Prostate gland (tissue), 2 donors: ENCODE data around the gene PMM2. TPM values are rescaled to one million over a fixed set of nuclear protein-coding genes. Genes with fewer than 3 reads are reported as not detected.
A peak's percentile ranks its signal among the peaks of the same experiment; 100 is the strongest.

Experiments used
- DNase-seq: peaks from one replicate; pipeline ENCODE4 v3.0.0-alpha.2; 2019; ENCODE audit warnings: low spot score
- H3K27ac ChIP-seq, 2 donors: fragments of 200-600 bp; sonication (generic); 2 replicates each; pipeline ENCODE4 v1.5.1; 2017 to 2019
- H3K27me3 ChIP-seq: fragments of 200-600 bp; sonication (generic); replicated peaks from 2 replicates; pipeline ENCODE4 v1.5.1; 2019; ENCODE audit not compliant: insufficient read depth
- H3K36me3 ChIP-seq, 2 donors: fragments of 200-600 bp; sonication (generic); 1 replicate in 1 of 2; 2 replicates in 1 of 2; pipeline versions ENCODE4 v1.5.1 to v1.8.1; 2017 to 2019
- H3K4me1 ChIP-seq: fragments of 200-600 bp; sonication (generic); replicated peaks from 2 replicates; pipeline ENCODE4 v1.5.1; 2019
- H3K4me3 ChIP-seq, 2 donors: fragments of 200-600 bp; sonication (generic); 2 replicates each; pipeline ENCODE4 v1.5.1; 2017 to 2019
- H3K9me3 ChIP-seq: fragments of 200-600 bp; sonication (generic); 2 replicates; pipeline ENCODE4 v1.5.1; 2017
- CTCF ChIP-seq, 4 experiments: fragments of 200-600 bp in 2 of 4; fragments of 450-650 bp in 2 of 4; sonication (generic) in 2 of 4; IDR thresholded peaks; 1 replicate in 3 of 4; 2 replicates in 1 of 4; pipeline ENCODE4 v1.5.1; 2016 to 2019; ENCODE audit warnings: antibody characterized with exemption in 4 of 4, mild to moderate bottlenecking in 2 of 4, moderate library complexity in 2 of 4
- POLR2A ChIP-seq: fragments of 450-650 bp; IDR thresholded peaks from one replicate; pipeline ENCODE4 v1.6.1; 2016; ENCODE audit warnings: antibody characterized with exemption, mild to moderate bottlenecking
- POLR2AphosphoS5 ChIP-seq: sonication (generic); formaldehyde crosslinking; IDR thresholded peaks from one replicate; pipeline ENCODE4 v1.6.1; 2017; ENCODE audit warnings: antibody characterized with exemption
- WGBS: methylation state at CpG from one replicate; pipeline ENCODE4 v1.1.5; 2018; 5-methylcytosine and 5-hydroxymethylcytosine counted together
- intact Hi-C: fragments of 100-400 bp; cut with DNase I; formaldehyde crosslinking; loops from one replicate; pipeline ENCODE4 v1.14.2; 2022
- total RNA-seq, 2 donors: library from RNA; depleted of rRNA; stranded (reverse); fragments of >200 nt; gene quantifications; one replicate each; pipeline ENCODE4 v1.1.0, GENCODE V29; 2016

The PMM2 gene
- total RNA-seq, 2 donors from 2014 or later, result 30.6 to 39.2 TPM

- peaks cover 11% of the 10 kb centered on the region for H3K4me1 ChIP-seq
- TF ChIP-seq CTCF (IDR thresholded peaks at IDR 0.05) (no peak), POLR2AphosphoS5 (no peak), POLR2A (no peak)
- no peaks in the 10 kb centered on the region for H3K27me3 ChIP-seq
- H3K4me3 ChIP-seq, result no peak overlapping the region
- H3K36me3 ChIP-seq, result no peaks in the 10 kb centered on the region
- intact Hi-C loops, result loop anchor here (5.0 kb wide), 2 partner anchors 67 to 187 kb away; partner anchors contain the start of genes PMM2 and TMEM186
- no peak for DNase-seq
- WGBS, result 47% methylated on average over 13 of the region's 13 CpGs
- no peak overlapping the region for H3K27ac ChIP-seq
- no peaks in the 10 kb centered on the region for H3K9me3 ChIP-seq
Measured at GRCh38 chr16:8864480-8865110, 67.0 kb downstream of the PMM2 start.

GRCh38 chr16:8865145-8865882 lies 67.7 kb downstream of the PMM2 start:
- Histone ChIP-seq H3K4me1 (peaks cover 11% of the 10 kb centered on the region), H3K9me3 (no peaks in the 10 kb centered on the region), H3K4me3 (no peak overlapping the region), H3K27me3 (no peaks in the 10 kb centered on the region), H3K27ac (no peak overlapping the region), H3K36me3 (no peaks in the 10 kb centered on the region)
- no peak for DNase-seq
- 90% methylated on average over 14 of the region's 14 CpGs for WGBS
- TF ChIP-seq POLR2AphosphoS5 (no peak), POLR2A (no peak)
- intact Hi-C loops, result loop anchor here (5.0 kb wide), 2 partner anchors 68 to 188 kb away; partner anchors contain the start of genes PMM2 and TMEM186

- H3K27me3 ChIP-seq, result no peaks in the 10 kb centered on the region
- 23% methylated on average over 30 of the region's 30 CpGs for WGBS
- DNase-seq, result peak; percentile 37
- H3K9me3 ChIP-seq, result no peaks in the 10 kb centered on the region
- intact Hi-C loops, result loop anchor here (5.0 kb wide), 2 partner anchors 69 to 189 kb away; partner anchors contain the start of genes PMM2 and TMEM186
- H3K4me3 ChIP-seq, result peak overlapping the region; percentile 54 to 56
- H3K4me1 ChIP-seq, result peaks cover 11% of the 10 kb centered on the region
- no peak overlapping the region for H3K27ac ChIP-seq
- peak; percentile 26 for TF ChIP-seq POLR2AphosphoS5
- TF ChIP-seq CTCF (IDR thresholded peaks at IDR 0.05), result no peak
- no peaks in the 10 kb centered on the region for H3K36me3 ChIP-seq
Measured at GRCh38 chr16:8866118-8866883, 68.7 kb downstream of the PMM2 start.

GRCh38 chr16:8866884-8867215 lies 69.2 kb downstream of the PMM2 start:
- Histone ChIP-seq H3K27ac (peak overlapping the region; percentile 66 to 78), H3K9me3 (no peaks in the 10 kb centered on the region), H3K27me3 (no peaks in the 10 kb centered on the region), H3K4me1 (peaks cover 11% of the 10 kb centered on the region), H3K4me3 (peak overlapping the region; percentile 54 to 56), H3K36me3 (no peaks in the 10 kb centered on the region)
- TF ChIP-seq POLR2AphosphoS5 (no peak), POLR2A (no peak), CTCF (IDR thresholded peaks at IDR 0.05) (no peak)
- intact Hi-C loops, result loop anchor here (5.0 kb wide), 2 partner anchors 70 to 190 kb away; partner anchors contain the start of genes PMM2 and TMEM186
- DNase-seq, result no peak
- WGBS, result 12% methylated on average over 16 of the region's 16 CpGs
